ENCODE data around the gene MAD1L1. TPM values are rescaled to one million over a fixed set of nuclear protein-coding genes. Genes with fewer than 3 reads are reported as not detected.

MAD1L1 gene
- total and polyA plus RNA-seq, 3 donors from 2014 or later, result 63.1 to 149 (median 94.6) TPM

DNA sequence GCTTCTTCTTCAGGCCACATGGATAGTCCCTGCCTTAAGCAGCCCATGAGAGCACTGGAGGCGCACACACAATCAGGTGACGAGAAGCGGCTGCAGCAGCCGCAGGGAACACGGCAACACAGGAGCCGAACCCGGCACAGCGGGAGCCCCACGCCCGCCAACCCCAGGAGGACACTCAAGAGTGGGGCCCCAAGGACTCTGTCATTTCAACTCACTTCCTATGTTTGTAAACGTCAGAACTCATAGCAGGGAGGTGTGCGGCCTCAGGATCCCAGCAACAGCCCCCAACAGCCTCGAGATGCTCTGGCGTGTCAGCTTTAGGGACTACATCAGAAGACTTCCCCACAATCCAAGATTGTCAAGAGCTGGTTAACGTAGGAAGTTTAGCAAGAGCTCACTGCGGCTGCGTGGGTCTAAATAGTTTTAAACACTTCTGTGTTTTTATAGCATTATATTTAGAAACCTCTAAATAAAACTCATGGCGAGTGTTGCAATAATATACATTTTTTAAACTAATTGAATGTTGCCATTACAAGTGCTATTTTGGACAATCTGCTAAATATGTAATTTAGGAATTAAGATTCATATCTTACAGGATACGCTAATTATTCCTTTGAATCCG is 123.4 kb downstream of the MAD1L1 start:
- WGBS, 2 donors, result 90 to 95% methylated on average over 14 to 20 of the region's 20 CpGs
- H3K36me3 ChIP-seq (ENCODE audit: low read depth, missing control alignments), result no peaks in the 10 kb centered on the region
- no peaks in the 10 kb centered on the region for H3K27me3 ChIP-seq
- intact Hi-C loops (cut with DNase I; ENCODE audit: low total_unique reads), result no loop called here
- TF ChIP-seq, protein P1, sequence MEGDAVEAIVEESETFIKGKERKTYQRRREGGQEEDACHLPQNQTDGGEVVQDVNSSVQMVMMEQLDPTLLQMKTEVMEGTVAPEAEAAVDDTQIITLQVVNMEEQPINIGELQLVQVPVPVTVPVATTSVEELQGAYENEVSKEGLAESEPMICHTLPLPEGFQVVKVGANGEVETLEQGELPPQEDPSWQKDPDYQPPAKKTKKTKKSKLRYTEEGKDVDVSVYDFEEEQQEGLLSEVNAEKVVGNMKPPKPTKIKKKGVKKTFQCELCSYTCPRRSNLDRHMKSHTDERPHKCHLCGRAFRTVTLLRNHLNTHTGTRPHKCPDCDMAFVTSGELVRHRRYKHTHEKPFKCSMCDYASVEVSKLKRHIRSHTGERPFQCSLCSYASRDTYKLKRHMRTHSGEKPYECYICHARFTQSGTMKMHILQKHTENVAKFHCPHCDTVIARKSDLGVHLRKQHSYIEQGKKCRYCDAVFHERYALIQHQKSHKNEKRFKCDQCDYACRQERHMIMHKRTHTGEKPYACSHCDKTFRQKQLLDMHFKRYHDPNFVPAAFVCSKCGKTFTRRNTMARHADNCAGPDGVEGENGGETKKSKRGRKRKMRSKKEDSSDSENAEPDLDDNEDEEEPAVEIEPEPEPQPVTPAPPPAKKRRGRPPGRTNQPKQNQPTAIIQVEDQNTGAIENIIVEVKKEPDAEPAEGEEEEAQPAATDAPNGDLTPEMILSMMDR (IDR thresholded peaks at IDR 0.05), result no peak
- TF ChIP-seq POLR2A (IDR thresholded peaks at IDR 0.05), result no peak
- no peak overlapping the region for H3K27ac ChIP-seq
- H3K9me3 ChIP-seq, result no peaks in the 10 kb centered on the region
- H3K4me1 ChIP-seq, result peaks cover 10% of the 10 kb centered on the region
- DNase-seq, result no peak
- H3K4me3 ChIP-seq, result no peak overlapping the region

DNA sequence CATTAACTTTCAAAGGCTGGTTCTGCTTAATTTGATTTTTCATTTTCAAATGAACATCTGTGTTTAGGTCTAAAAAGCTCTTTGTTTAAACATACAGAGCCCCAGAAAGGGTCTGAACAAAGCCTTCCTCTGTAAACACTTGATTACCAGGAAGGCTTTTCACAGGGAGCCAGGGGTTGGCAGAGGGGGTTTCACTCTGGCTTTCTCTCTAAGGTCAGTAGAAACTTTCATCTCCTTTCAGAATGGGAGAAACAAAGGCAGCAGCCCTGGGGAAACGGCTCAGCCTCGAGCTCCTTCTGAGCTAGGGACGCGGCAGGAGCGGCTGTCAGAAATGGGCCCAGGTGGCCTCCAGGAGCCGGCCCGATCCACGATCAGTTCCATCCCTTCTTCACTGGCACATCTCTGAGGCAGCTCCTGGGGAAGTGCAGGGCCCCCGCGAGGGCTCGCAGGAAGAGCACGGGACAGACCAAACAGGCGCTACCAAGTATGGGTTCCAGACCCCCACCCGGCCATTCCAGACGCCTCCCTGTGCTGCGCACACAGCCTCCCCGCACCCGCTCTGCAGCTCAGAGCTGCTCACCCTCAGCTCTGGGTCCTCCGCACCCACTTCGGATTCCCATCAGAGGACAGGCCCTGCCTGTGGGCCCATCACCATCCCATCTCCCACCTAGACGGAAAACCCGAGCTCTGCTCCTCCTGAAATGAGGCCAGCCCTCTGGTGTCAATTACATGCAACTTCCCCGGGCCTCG is 124.1 kb downstream of the MAD1L1 start:
- DNase-seq, result no peak
- H3K36me3 ChIP-seq (ENCODE audit: low read depth, missing control alignments), result no peaks in the 10 kb centered on the region
- no peak for TF ChIP-seq POLR2A (IDR thresholded peaks at IDR 0.05)
- TF ChIP-seq, protein P1 (IDR thresholded peaks at IDR 0.05), result no peak
- H3K4me3 ChIP-seq, result no peak overlapping the region
- intact Hi-C loops (cut with DNase I; ENCODE audit: low total_unique reads), result no loop called here
- 91 to 94% methylated on average over 20 to 24 of the region's 24 CpGs for WGBS, 2 donors
- H3K27me3 ChIP-seq, result no peaks in the 10 kb centered on the region
- no peaks in the 10 kb centered on the region for H3K9me3 ChIP-seq
- no peak overlapping the region for H3K27ac ChIP-seq
- peaks cover 17% of the 10 kb centered on the region for H3K4me1 ChIP-seq

DNA sequence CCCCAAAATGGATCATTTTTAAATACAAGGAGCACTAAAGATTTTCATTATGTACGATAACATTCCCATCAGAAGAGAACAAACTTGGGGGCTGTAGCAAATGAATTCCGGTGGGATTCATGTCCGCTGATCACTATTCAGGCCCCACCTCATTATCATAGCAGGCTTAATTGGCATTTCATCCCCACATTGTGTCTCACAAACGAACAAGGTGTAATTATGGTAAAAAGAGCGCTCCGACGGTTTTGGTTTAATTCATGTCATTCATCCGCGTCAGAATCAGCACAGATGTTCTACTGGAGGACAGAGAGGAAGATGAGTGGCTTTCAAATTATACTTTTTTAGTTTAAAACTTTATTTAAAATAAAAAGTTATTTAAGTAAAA is 124.7 kb downstream of the MAD1L1 start:
- Histone ChIP-seq H3K27ac (no peak overlapping the region), H3K4me1 (peaks cover 20% of the 10 kb centered on the region), H3K27me3 (no peaks in the 10 kb centered on the region), H3K36me3 (ENCODE audit: low read depth, missing control alignments) (no peaks in the 10 kb centered on the region), H3K9me3 (no peaks in the 10 kb centered on the region), H3K4me3 (no peak overlapping the region)
- intact Hi-C loops (cut with DNase I; ENCODE audit: low total_unique reads), result no loop called here
- 90 to 95% methylated on average over 9 of the region's 9 CpGs for WGBS, 2 donors
- TF ChIP-seq POLR2A (IDR thresholded peaks at IDR 0.05), result no peak
- TF ChIP-seq, protein P1 (IDR thresholded peaks at IDR 0.05), result no peak
- no peak for DNase-seq

DNA sequence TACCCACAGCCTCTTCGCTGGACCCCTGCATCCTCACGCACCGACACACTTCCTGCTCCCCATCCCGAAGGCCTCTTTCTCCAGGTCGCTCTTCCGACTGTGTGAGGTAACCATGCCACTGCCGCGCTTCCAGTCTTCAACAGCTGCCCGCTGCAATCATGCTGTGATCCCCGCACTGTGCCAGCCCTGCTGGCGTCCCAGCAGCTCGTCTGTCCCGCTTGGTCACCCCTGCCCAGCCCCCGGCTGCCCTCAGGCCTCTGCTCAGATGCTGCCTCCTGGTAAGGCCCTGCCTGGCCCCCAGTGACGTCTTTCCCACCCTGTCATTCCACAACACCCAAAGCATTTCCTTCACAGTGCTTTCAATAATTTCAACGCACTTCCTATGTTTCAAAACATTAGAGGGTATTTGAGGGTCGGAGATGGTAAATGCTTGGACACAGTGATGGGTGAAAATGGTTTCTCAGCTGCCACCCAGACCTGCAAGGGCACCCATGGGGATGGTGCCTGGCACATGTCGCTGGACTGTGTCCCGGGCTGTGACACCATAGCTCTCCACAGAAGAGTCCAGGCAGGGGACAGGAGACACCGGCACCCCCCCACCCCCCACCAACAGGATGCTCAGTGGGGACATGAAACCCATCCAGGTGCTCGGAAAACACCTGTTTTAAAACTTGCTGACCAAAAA is 125.2 kb downstream of the MAD1L1 start:
- no peak for DNase-seq
- H3K4me3 ChIP-seq, result no peak overlapping the region
- no peaks in the 10 kb centered on the region for H3K9me3 ChIP-seq
- peaks cover 20% of the 10 kb centered on the region for H3K4me1 ChIP-seq
- H3K36me3 ChIP-seq (ENCODE audit: low read depth, missing control alignments), result no peaks in the 10 kb centered on the region
- TF ChIP-seq, protein P1 (IDR thresholded peaks at IDR 0.05), result no peak
- no peak for TF ChIP-seq POLR2A (IDR thresholded peaks at IDR 0.05)
- no peaks in the 10 kb centered on the region for H3K27me3 ChIP-seq
- no peak overlapping the region for H3K27ac ChIP-seq
- intact Hi-C loops (cut with DNase I; ENCODE audit: low total_unique reads), result no loop called here
- 91 to 93% methylated on average over 21 of the region's 21 CpGs for WGBS, 2 donors
